IMR-90 (cell line): ENCODE measurements around the gene EIF3A. TPM values are rescaled to one million over a fixed set of nuclear protein-coding genes. Genes with fewer than 3 reads are reported as not detected.

ENCODE experiments used
- ATAC-seq: fragments of 200-7000 bp; cut with Tn5 transposase; 2 replicates; pipeline ENCODE4 v1.9.1; 2020; ENCODE audit warnings: low read depth, mild to moderate bottlenecking, moderate library complexity
- BruUV-seq: library from RNA; stranded (reverse); fragments of 400-500 nt; replicated peaks from 2 replicates; lab custom pipeline; 2021; lab: Mats Ljungman, UMichigan
- CTCF ChIA-PET: fragments of 300-600 bp; formaldehyde crosslinking; extraction: SDS; loops from one replicate; lab custom pipeline; 2021; ENCODE audit warnings: antibody characterized with exemption; lab: Yijun Ruan, JAX
- POLR2A ChIA-PET: fragments of 300-600 bp; sonication (Branson Sonifier 250); formaldehyde crosslinking; loops from one replicate; lab custom pipeline; 2022; ENCODE audit warnings: antibody characterized with exemption; ENCODE audit not compliant: unreplicated experiment; lab: Charles Lee
- DNase-seq: peaks from one replicate; pipeline ENCODE4 v3.0.0; 2013
- H2AFZ ChIP-seq: replicated peaks from 2 replicates; pipeline ENCODE3; 2013; ENCODE audit warnings: low read length, mild to moderate bottlenecking; ENCODE audit not compliant: poor library complexity
- H2AK5ac ChIP-seq: 2 replicates; pipeline ENCODE4 v1.6.1; 2013; ENCODE audit warnings: low read depth, low read length, inconsistent platforms
- H2AK9ac ChIP-seq: replicated peaks from 2 replicates; pipeline ENCODE3; 2013; ENCODE audit warnings: mild to moderate bottlenecking, low read depth, low read length, moderate library complexity; ENCODE audit not compliant: poor library complexity
- H2BK120ac ChIP-seq: 2 replicates; pipeline ENCODE4 v1.6.1; 2013; ENCODE audit warnings: low read depth, low read length, inconsistent platforms
- H2BK15ac ChIP-seq: 3 replicates; pipeline ENCODE4 v1.6.1; 2013; ENCODE audit warnings: low read depth, low read length, inconsistent platforms
- H2BK20ac ChIP-seq: 2 replicates; pipeline ENCODE4 v1.6.1; 2013; ENCODE audit warnings: low read depth, mild to moderate bottlenecking, inconsistent platforms, low read length, moderate library complexity
- H2BK5ac ChIP-seq: 2 replicates; pipeline ENCODE4 v1.6.1; 2013; ENCODE audit warnings: mild to moderate bottlenecking, low read depth, low read length, inconsistent platforms; ENCODE audit not compliant: poor library complexity, severe bottlenecking
- H3K14ac ChIP-seq: replicated peaks from 2 replicates; pipeline ENCODE4 v1.6.1; 2013; ENCODE audit warnings: low read depth, low read length, inconsistent platforms
- H3K18ac ChIP-seq: 2 replicates; pipeline ENCODE4 v1.6.1; 2013; ENCODE audit warnings: low read depth, low read length, control low read depth
- H3K23ac ChIP-seq: 2 replicates; pipeline ENCODE4 v1.6.1; 2013; ENCODE audit warnings: low read depth, low read length, inconsistent platforms
- H3K27ac ChIP-seq: 2 replicates; pipeline ENCODE4 v1.5.1; 2013; ENCODE audit warnings: mild to moderate bottlenecking, control low read depth, low read length; ENCODE audit not compliant: insufficient read depth
- H3K27me3 ChIP-seq: 2 replicates; pipeline ENCODE4 v1.6.1; 2013; ENCODE audit warnings: low read length; ENCODE audit not compliant: control insufficient read depth, insufficient read depth
- H3K36me3 ChIP-seq: 2 replicates; pipeline ENCODE4 v1.6.1; 2013; ENCODE audit warnings: low read length, mixed read lengths; ENCODE audit not compliant: control insufficient read depth, insufficient read depth
- H3K4ac ChIP-seq: 2 replicates; pipeline ENCODE4 v1.6.1; 2013; ENCODE audit warnings: low read depth, low read length, inconsistent platforms
- H3K4me1 ChIP-seq: 2 replicates; pipeline ENCODE4 v1.6.1; 2013; ENCODE audit warnings: low read length, mixed read lengths; ENCODE audit not compliant: control insufficient read depth, insufficient read depth
- H3K4me2 ChIP-seq: 2 replicates; pipeline ENCODE4 v1.6.1; 2013; ENCODE audit warnings: low read depth, mild to moderate bottlenecking, control low read depth, low read length, moderate library complexity
- H3K4me3 ChIP-seq: 2 replicates; pipeline ENCODE4 v1.5.1; 2013; ENCODE audit warnings: low read depth, mild to moderate bottlenecking, control low read depth, low read length, moderate library complexity; ENCODE audit not compliant: insufficient read depth
- H3K56ac ChIP-seq: 2 replicates; pipeline ENCODE4 v1.6.1; 2013; ENCODE audit warnings: low read length, inconsistent platforms; ENCODE audit not compliant: insufficient read depth; ENCODE audit errors: extremely low read depth
- H3K79me1 ChIP-seq, 2 experiments: 2 replicates each; pipeline ENCODE4 v1.6.1; 2013; ENCODE audit warnings: low read length in 2 of 2, inconsistent platforms in 1 of 2, low read depth in 1 of 2
- H3K9ac ChIP-seq: 2 replicates; pipeline ENCODE4 v1.6.1; 2013; ENCODE audit warnings: low read depth, low read length, control low read depth
- H3K9me1 ChIP-seq: 2 replicates; pipeline ENCODE4 v1.6.1; 2013; ENCODE audit warnings: low read length, inconsistent platforms; ENCODE audit not compliant: insufficient read depth
- H3K9me3 ChIP-seq: 2 replicates; pipeline ENCODE4 v1.6.1; 2013; ENCODE audit warnings: low read length; ENCODE audit not compliant: control insufficient read depth, insufficient read depth
- H4K20me1 ChIP-seq: 2 replicates; pipeline ENCODE4 v1.6.1; 2013; ENCODE audit warnings: low read length, inconsistent platforms; ENCODE audit not compliant: insufficient read depth
- H4K5ac ChIP-seq: 2 replicates; pipeline ENCODE4 v1.6.1; 2013; ENCODE audit warnings: mild to moderate bottlenecking, low read depth, low read length, control low read depth
- H4K8ac ChIP-seq, 2 experiments: 2 replicates each; pipeline ENCODE4 v1.6.1; 2013; ENCODE audit warnings: low read depth in 2 of 2, low read length in 2 of 2, control low read depth in 1 of 2, inconsistent platforms in 1 of 2
- H4K91ac ChIP-seq: 2 replicates; pipeline ENCODE4 v1.6.1; 2013; ENCODE audit warnings: low read depth, low read length, inconsistent platforms; ENCODE audit not compliant: insufficient read depth
- CEBPB ChIP-seq: IDR thresholded peaks from 2 replicates; pipeline ENCODE4 v1.6.1; 2012; ENCODE audit warnings: low read depth, low read length, improper control_type of control experiment
- CTCF ChIP-seq: conservative IDR thresholded peaks from 2 replicates; pipeline ENCODE4 v1.5.1; 2012; ENCODE audit warnings: mild to moderate bottlenecking, low read depth, low read length, improper control_type of control experiment
- FOS ChIP-seq: fragments of 150-350 bp; IDR thresholded peaks from 2 replicates; pipeline ENCODE4 v1.6.1; 2016; ENCODE audit warnings: low read depth, low read length
- MAFK ChIP-seq: IDR thresholded peaks from 2 replicates; pipeline ENCODE4 v1.6.1; 2012; ENCODE audit warnings: low read depth, low read length, improper control_type of control experiment
- NFE2L2 ChIP-seq: fragments of 150-350 bp; IDR thresholded peaks from 2 replicates; pipeline ENCODE4 v1.6.1; 2016; ENCODE audit warnings: low read depth, mild to moderate bottlenecking, low read length
- WGBS, 2 experiments: methylation state at CpG; one replicate each; pipeline versions ENCODE4 v1.1.5 to v1.1.7; 2013; ENCODE audit warnings: missing lambda C conversion rate in 2 of 2; ENCODE audit not compliant: insufficient read length in 1 of 2; ENCODE audit errors: extremely low coverage in 2 of 2; 5-methylcytosine and 5-hydroxymethylcytosine counted together
- dilution Hi-C: fragments of 300-500 bp; cut with HindIII; formaldehyde crosslinking; loops from one replicate; pipeline ENCODE4 v1.14.3; 2018; ENCODE audit warnings: low sequenced_read_pairs; ENCODE audit not compliant: unreplicated experiment
- in situ Hi-C: fragments of 300-500 bp; cut with MboI; formaldehyde crosslinking; loops from 3 replicates; pipeline ENCODE4 v1.14.3; 2019; ENCODE audit warnings: low sequenced_read_pairs, inconsistent platforms, mixed read lengths
- intact Hi-C: fragments of 100-400 bp; cut with micrococcal nuclease; formaldehyde crosslinking; loops from 2 replicates; pipeline ENCODE4 v1.10.0; 2022
- polyA plus RNA-seq, 3 experiments: library from polyadenylated mRNA; depleted of rRNA; stranded (reverse); fragments of >200 nt; gene quantifications; 2 replicates each; pipeline ENCODE4 v1.2.3, GENCODE V29; 2012; ENCODE audit warnings: low replicate concordance in 1 of 3
- total RNA-seq: library from RNA; depleted of rRNA; stranded (reverse); fragments of >200 nt; gene quantifications from 2 replicates; pipeline ENCODE4 v1.2.3, GENCODE V29; 2012
- TF ChIP-seq, protein P1 (sequence below): fragments of 150-350 bp; IDR thresholded peaks from 2 replicates; pipeline ENCODE4 v1.6.1; 2016; ENCODE audit warnings: low read depth, mild to moderate bottlenecking, low read length, moderate library complexity, borderline replicate concordance

EIF3A gene
- total and polyA plus RNA-seq, 2 of the 4 experiments (the other 2 are of a cell fraction), result 49.6 to 145 TPM

- H4K20me1 ChIP-seq, result peaks cover 72% of the 10 kb centered on the region
- H2BK15ac ChIP-seq, result no peak overlapping the region
- DNase-seq (no peak), ATAC-seq (peak; percentile 37; the same call in 1 of the 2 replicates)
- no peaks in the 10 kb centered on the region for H3K9me3 ChIP-seq
- WGBS, 2 experiments, result no CpG with 5 or more reads among the region's 1 CpG
- no peak overlapping the region for H2AK5ac ChIP-seq
- no peak overlapping the region for H4K8ac ChIP-seq
- no peak overlapping the region for H2BK5ac ChIP-seq
- H2AFZ ChIP-seq, result no peak overlapping the region
- H3K27ac ChIP-seq, result no peak overlapping the region
- no peak overlapping the region for H3K56ac ChIP-seq
- in situ Hi-C loops, result no loop called here
- no peak overlapping the region for H2BK120ac ChIP-seq
- intact Hi-C loops, result no loop called here
- peaks cover 67% of the 10 kb centered on the region for H3K36me3 ChIP-seq
- no peak overlapping the region for H3K4me2 ChIP-seq
- ChIA-PET CTCF (no interaction called here), POLR2A (no interaction called here)
- peaks cover 3% of the 10 kb centered on the region; the same call in 1 of the 2 replicates for H3K9me1 ChIP-seq
- H4K5ac ChIP-seq, result no peak overlapping the region
- dilution Hi-C loops, result no loop called here
- no TSS peak for BruUV-seq
- no peak overlapping the region for H3K23ac ChIP-seq
- H3K27me3 ChIP-seq, result no peaks in the 10 kb centered on the region
- no peak overlapping the region for H3K4ac ChIP-seq
- H3K4me3 ChIP-seq, result no peak overlapping the region
- no peak overlapping the region for H3K18ac ChIP-seq
- no peak overlapping the region for H3K9ac ChIP-seq
- H2AK9ac ChIP-seq, result no peak overlapping the region
- TF ChIP-seq MAFK (no peak), FOS (no peak), CEBPB (no peak), CTCF (no peak), NFE2L2 (no peak)
- TF ChIP-seq, protein P1, sequence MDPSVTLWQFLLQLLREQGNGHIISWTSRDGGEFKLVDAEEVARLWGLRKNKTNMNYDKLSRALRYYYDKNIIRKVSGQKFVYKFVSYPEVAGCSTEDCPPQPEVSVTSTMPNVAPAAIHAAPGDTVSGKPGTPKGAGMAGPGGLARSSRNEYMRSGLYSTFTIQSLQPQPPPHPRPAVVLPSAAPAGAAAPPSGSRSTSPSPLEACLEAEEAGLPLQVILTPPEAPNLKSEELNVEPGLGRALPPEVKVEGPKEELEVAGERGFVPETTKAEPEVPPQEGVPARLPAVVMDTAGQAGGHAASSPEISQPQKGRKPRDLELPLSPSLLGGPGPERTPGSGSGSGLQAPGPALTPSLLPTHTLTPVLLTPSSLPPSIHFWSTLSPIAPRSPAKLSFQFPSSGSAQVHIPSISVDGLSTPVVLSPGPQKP, result no peak
- H3K14ac ChIP-seq, result no peak overlapping the region
- H3K79me1 ChIP-seq, result peaks cover 47 to 53% of the 10 kb centered on the region in 2 experiments
- H3K4me1 ChIP-seq, result no peaks in the 10 kb centered on the region; the same call in 1 of the 2 replicates
- no peak overlapping the region for H4K91ac ChIP-seq
- no peak overlapping the region for H2BK20ac ChIP-seq
Measured at GRCh38 chr10:119039161-119039560, 41.5 kb downstream of the EIF3A start.
